ENCODE results near the gene MAP7D2.

The MAP7D2 gene

GRCh38 chrX:20118065-20118824 lies 1.5 kb upstream of the MAP7D2 start:
- CTCF ChIA-PET = interaction anchor here (1.5 kb wide), 2 partner anchors 11 to 214 kb away, joined by 3 to 4 read pairs; no protein-coding TSS in a partner anchor
- no peak for DNase-seq (ENCODE audit: low read depth, low spot score)
- POLR2A ChIA-PET = no interaction called here
- no peak for TF ChIP-seq CTCF (IDR thresholded peaks at IDR 0.05; ENCODE audit: insufficient read depth, low read length, missing control alignments)
- H3K4me3 ChIP-seq (ENCODE audit: low read depth, low read length) = no peak overlapping the region

- H3K4me3 ChIP-seq (ENCODE audit: low read depth, low read length) = peak overlapping the region; percentile 34
- POLR2A ChIA-PET = no interaction called here
- CTCF ChIA-PET = no interaction called here
- no peak for TF ChIP-seq CTCF (IDR thresholded peaks at IDR 0.05; ENCODE audit: insufficient read depth, low read length, missing control alignments)
- DNase-seq (ENCODE audit: low read depth, low spot score) = no peak
Observed at GRCh38 chrX:20116087-20116576, 575 bp downstream of the MAP7D2 start.

DNA sequence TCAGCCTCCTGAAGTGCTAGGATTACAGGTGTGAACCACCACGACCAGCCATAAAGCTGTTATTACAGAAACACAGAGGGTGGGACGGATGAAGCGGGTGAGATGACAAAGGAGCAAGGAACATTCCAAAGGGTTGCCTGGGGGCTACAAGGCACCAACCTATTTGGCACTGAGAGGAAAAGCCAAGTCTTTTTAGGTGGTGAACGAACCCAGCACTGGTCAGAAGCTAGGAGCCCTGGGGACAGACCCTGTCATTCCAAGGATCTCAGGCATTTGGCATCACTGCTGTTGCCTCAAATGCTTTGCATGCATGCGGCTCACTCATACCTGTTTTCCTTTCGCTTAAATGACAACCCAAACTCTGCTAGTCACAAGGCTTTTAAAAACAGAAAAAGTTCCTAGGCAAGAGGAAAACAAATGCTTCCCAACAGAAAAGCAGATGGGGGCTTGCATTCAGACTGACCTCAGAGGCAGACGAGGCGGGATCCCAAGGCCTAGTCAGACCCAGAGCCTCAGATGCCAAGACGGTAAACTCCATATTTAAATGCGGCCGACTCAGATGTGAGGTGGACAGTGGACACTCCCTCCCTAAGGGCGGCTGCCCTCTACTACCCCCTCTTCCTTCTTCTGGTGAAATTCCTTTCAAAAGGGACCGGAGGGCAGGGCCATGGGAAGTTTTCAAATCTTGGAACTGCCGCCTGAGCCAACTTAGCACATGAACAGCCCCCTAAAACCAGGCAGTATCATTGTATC lies 4.5 kb downstream of the MAP7D2 start:
- POLR2A ChIA-PET = no interaction called here
- CTCF ChIA-PET = no interaction called here
- TF ChIP-seq CTCF (IDR thresholded peaks at IDR 0.05; ENCODE audit: insufficient read depth, low read length, missing control alignments) = no peak
- no peak overlapping the region for H3K4me3 ChIP-seq (ENCODE audit: low read depth, low read length)
- DNase-seq (ENCODE audit: low read depth, low spot score) = no peak

DNA sequence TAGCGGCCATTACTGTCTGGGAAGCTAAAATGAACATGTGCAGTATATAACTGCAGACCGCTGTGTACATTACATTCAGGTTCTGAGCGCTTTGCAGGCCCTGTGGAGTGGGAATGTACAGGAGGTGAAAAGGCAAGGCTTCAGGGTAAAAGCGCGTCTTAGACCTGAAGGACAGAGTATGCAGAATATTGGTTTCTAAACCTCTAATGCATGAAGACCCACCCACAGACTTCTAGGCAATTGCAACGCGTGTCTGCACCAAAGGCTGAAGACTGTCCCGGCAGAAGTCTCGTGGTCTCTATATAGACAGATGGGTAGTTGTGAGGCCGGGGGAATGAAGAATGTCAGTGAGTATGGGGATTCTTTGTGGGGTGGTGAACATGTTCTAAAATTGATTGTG lies 5.4 kb downstream of the MAP7D2 start:
- POLR2A ChIA-PET = no interaction called here
- H3K4me3 ChIP-seq (ENCODE audit: low read depth, low read length) = no peak overlapping the region
- no peak for DNase-seq (ENCODE audit: low read depth, low spot score)
- CTCF ChIA-PET = no interaction called here
- TF ChIP-seq CTCF (IDR thresholded peaks at IDR 0.05; ENCODE audit: insufficient read depth, low read length, missing control alignments) = no peak

DNA sequence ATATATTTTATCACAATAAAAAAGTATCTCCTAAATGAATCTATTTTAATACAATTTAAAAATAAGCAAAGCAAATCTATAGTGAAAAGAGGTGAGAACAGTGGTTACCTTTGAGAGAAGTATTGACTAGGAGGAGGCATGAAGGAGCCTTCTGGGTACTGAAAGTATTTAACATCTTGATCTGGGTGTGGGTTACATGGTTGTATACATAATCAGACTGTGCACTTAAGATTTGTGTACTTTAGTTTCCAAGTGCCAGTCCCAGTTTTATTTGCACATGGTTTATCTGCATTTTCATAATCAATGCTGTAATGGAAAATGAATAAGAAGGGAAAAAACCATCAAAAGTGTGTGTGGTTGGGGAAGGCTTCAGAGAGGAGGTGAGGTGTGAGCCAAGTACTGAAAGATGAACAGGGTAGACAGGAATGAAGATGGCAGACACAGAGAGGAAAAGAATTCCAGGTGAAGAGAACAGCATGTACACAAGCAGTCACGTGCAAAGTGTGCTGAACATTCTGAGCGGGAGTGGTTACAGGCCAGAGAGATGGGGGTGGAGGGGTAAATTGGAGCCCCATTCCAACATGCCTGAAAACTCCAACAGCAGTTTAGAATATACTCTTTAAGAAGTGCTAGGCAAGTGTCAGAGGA lies 14.6 kb downstream of the MAP7D2 start:
- no peak overlapping the region for H3K4me3 ChIP-seq (ENCODE audit: low read depth, low read length)
- ChIA-PET CTCF (no interaction called here), POLR2A (no interaction called here)
- no peak for TF ChIP-seq CTCF (IDR thresholded peaks at IDR 0.05; ENCODE audit: insufficient read depth, low read length, missing control alignments)
- no peak for DNase-seq (ENCODE audit: low read depth, low spot score)

DNA sequence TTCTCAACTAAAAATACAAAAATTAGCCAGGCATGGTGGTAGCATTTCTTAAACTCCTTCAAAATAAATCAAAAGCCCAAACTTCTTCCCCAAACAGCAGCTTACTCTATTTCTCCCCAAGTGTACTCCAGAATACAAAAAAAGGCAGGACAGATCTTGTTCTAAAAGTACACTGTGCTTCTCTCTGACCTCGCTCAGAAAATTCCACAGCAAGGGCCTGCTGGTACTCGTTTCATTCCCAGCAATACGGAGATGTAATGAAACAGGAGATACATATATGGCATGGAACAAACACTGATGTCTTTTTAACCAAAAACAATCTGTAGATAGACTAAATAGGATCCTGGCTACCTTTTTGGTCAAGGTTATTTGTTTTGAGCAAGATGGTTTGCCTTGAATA lies 25.2 kb downstream of the MAP7D2 start:
- CTCF ChIA-PET = no interaction called here
- no peak for DNase-seq (ENCODE audit: low read depth, low spot score)
- no peak overlapping the region for H3K4me3 ChIP-seq (ENCODE audit: low read depth, low read length)
- TF ChIP-seq CTCF (IDR thresholded peaks at IDR 0.05; ENCODE audit: insufficient read depth, low read length, missing control alignments) = no peak
- POLR2A ChIA-PET = no interaction called here

Data from AG04449 (cell line).